AG04449 (cell line): ENCODE data around the gene IDI1.

Source experiments
- CTCF ChIA-PET: fragments of 350-600 bp; formaldehyde crosslinking; extraction: SDS; loops from one replicate; lab custom pipeline; 2021; ENCODE audit warnings: antibody characterized with exemption; lab: Yijun Ruan, JAX
- POLR2A ChIA-PET: fragments of 400-600, 350-600 bp; formaldehyde crosslinking; extraction: SDS; loops from one replicate; lab custom pipeline; 2020; ENCODE audit warnings: antibody characterized with exemption, inconsistent platforms; lab: Yijun Ruan, JAX
- DNase-seq: peaks from one replicate; pipeline ENCODE4 v3.0.0-alpha.2; 2010; ENCODE audit warnings: low read depth, low spot score
- H3K4me3 ChIP-seq: 2 replicates; pipeline ENCODE4 v1.5.1; 2011; ENCODE audit warnings: low read depth, mild to moderate bottlenecking, control low read depth, low read length
- TF ChIP-seq, protein P1 (sequence below): IDR thresholded peaks from one replicate; pipeline ENCODE4 v1.5.1; 2011; ENCODE audit warnings: mild to moderate bottlenecking, moderate library complexity, low read length, control low read depth, inconsistent platforms; ENCODE audit not compliant: insufficient read depth; ENCODE audit errors: missing control alignments

The IDI1 gene

DNA sequence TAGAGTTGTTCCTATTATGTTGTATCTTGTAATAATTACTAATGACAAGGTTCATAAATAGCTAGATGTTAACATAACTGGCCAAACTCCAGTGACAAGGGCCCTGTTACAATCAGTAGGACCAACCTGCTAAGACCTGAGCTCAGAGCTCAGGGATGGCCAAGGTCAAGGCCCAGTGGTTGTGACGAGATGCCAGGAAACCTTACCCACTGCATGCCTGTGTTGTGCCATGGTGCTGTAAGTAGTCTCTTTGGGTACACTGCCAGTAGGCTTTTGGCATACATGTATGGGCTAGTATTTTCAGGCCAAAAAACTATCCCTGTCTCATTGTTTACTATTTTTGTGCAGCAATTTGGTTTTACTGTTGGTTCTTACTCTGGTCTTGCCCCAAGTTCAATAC is 15.3 kb downstream of the IDI1 start:
- no peak overlapping the region for H3K4me3 ChIP-seq
- CTCF ChIA-PET = no interaction called here
- POLR2A ChIA-PET = interaction anchor here (1.5 kb wide), 1 partner anchor 16 kb away, joined by 5 read pairs; the partner anchor contains the start of gene IDI1

DNA sequence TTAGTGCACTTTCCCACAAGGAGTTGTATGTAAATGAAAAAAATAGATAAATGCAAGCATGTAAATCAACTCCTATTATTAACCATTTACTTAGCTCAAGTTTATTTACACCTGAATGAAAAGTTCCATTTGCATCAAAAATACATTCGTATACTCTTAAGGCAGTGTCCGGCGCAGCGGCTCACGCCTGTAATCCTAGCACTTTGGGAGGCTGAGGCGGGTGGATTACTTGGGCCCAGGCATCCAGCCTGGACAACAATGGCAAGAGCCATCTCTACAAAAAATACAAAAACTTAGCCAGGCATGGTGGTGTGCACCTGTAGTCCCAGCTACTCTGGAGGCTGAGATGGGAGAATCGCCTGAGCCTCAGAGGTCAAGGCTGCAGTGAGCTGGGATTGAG is 19.1 kb downstream of the IDI1 start:
- TF ChIP-seq, protein P1, sequence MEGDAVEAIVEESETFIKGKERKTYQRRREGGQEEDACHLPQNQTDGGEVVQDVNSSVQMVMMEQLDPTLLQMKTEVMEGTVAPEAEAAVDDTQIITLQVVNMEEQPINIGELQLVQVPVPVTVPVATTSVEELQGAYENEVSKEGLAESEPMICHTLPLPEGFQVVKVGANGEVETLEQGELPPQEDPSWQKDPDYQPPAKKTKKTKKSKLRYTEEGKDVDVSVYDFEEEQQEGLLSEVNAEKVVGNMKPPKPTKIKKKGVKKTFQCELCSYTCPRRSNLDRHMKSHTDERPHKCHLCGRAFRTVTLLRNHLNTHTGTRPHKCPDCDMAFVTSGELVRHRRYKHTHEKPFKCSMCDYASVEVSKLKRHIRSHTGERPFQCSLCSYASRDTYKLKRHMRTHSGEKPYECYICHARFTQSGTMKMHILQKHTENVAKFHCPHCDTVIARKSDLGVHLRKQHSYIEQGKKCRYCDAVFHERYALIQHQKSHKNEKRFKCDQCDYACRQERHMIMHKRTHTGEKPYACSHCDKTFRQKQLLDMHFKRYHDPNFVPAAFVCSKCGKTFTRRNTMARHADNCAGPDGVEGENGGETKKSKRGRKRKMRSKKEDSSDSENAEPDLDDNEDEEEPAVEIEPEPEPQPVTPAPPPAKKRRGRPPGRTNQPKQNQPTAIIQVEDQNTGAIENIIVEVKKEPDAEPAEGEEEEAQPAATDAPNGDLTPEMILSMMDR = no peak
- CTCF ChIA-PET = no interaction called here
- no peak for DNase-seq
- POLR2A ChIA-PET = no interaction called here
- no peak overlapping the region for H3K4me3 ChIP-seq

More for the DNA sequence above, 15.3 kb downstream of the IDI1 start:
- TF ChIP-seq, protein P1 = no peak
- DNase-seq = no peak

DNA sequence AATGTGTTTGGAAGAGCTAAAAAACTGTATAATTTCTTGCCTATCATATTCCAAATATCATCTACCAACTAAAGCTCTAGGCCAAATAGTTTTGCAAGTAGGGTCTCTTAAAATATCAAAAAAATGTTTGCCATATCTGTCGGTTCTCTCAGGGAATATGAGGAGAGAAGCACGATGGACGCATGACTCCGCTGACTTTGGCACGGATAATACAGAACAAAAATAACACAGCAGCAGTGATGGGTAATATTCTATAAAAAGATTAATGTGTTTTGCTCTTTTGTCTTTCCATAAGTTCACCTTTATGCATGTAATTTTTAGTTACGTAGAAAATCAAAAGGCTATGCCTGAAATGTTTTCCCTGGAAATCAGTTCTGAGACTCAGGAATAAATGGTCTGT is 22.3 kb downstream of the IDI1 start:
- no peak for DNase-seq
- TF ChIP-seq, protein P1 = no peak
- H3K4me3 ChIP-seq = no peak overlapping the region
- ChIA-PET CTCF (no interaction called here), POLR2A (no interaction called here)

DNA sequence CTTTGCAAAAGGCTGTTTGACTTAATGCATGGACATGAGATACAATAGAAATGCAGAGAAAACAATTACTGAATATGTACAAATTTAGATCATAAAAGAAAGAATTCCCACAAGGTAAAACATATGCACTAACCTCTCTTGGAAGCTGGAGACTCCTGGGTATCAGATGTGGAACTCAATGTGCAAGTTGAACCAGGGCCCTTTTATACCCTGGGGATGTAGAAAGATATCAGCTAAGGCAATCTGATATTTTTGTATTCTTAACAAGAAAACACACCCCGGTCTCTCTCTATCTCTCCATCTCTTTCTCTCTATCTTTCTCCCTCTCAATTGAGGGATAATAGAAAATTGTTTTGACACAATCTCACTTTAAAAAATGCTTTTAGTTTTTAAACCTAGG is 23.2 kb downstream of the IDI1 start, which contains the start of gene IDI2:
Gene IDI2, minus strand, starts transcription at position 177 of the 400 bp plus-strand sequence. CDS start 1,136 bp downstream, outside the sequence.
- no peak for DNase-seq
- no peak within 1 kb of the TSS for H3K4me3 ChIP-seq
- TF ChIP-seq, protein P1 = no peak
- ChIA-PET CTCF (no interaction called here), POLR2A (no interaction called here)

DNA sequence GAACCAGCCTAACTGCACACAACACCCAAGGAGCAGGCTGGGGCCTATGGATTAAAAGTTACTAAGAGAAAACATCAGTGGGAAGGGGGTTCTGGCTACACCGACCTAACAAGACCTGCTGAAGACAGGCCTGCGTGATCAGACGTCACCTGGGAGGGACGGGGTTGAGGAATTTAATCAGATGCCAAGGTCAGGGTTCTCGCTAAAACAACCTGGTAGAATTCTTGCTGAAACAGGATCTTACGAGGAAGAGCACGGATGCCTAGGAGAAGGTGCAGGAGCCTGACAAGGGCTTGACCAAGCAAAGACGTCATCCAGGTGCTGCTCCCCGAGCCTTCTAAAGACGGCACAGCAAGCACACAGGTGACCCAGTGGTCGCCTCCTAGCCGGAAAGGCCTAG is 24.8 kb downstream of the IDI1 start:
- TF ChIP-seq, protein P1 = no peak
- CTCF ChIA-PET = no interaction called here
- POLR2A ChIA-PET = no interaction called here
- no peak for DNase-seq
- no peak overlapping the region for H3K4me3 ChIP-seq

DNA sequence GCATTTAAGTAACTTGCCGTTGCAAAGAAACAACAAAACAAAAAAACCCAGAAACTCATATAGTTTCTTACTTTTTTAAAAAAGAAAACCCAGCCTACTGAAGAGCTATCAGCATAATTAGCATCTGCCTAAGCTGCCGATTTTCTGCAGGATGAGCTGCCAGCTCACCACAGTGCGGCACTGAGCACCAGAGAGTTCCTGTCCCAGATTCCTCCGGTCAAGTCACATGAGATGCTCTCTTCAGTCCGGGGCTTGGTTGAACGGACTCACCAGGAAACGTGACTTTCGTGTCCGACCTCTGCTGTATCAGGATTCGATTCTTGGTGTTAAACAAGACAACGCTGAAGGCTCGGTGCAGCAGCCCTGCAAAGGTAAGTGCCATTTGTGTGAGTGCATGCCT is 26.5 kb downstream of the IDI1 start:
- TF ChIP-seq, protein P1 = no peak
- no peak for DNase-seq
- ChIA-PET POLR2A (interaction anchor here (1.8 kb wide), 1 partner anchor 35 kb away, joined by 5 read pairs; the partner anchor contains the start of gene GTPBP4), CTCF (no interaction called here)
- H3K4me3 ChIP-seq = no peak overlapping the region
